GM08714 (cell line): ENCODE data around the gene PLA2R1.
"Not testable (repeated sequence)": the region's sequence is repeated elsewhere in the genome, so short reads cannot be mapped to it uniquely, and the experiment has no call there.

Experiments
- H3K4me3 ChIP-seq: fragments of 200-500 bp; sonication (Bioruptor generic); 2 replicates; pipeline ENCODE4 v1.5.1; 2014; ENCODE audit warnings: mild to moderate bottlenecking, low read length, inconsistent platforms
- ZNF274 ChIP-seq: IDR thresholded peaks from 2 replicates; pipeline ENCODE4 v1.6.1; 2012; ENCODE audit warnings: mild to moderate bottlenecking, low read depth, low read length

PLA2R1 gene

DNA sequence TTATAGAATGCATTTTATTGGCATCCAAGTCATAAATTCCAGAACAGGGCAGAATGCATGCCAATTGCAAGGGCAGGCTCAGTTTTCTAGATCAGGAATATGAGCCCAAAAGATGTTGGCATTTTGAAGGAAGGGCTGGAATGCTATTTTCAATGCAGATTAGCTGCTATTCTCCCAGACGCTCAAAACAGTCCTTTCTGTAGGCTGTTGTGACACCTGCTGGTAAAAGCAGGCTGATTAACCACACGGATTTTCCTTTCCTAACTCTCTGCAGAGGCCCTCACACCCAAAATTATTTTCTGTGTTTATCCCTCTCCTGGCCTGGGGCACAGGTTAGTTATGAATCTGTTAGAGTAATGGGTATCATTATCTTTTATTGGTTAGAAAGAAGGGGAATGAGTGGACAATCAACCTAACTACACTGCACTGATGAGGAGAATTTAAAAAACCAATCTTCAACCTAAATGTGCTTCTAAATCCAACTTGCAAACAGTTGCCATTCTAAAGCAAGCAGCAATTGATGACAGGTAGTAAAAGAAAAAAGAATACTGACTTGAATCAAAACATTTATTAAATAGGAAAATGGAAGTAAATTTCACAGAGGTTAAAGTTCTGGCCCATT, 94.0 kb downstream of the PLA2R1 start:
- no peak for TF ChIP-seq ZNF274

DNA sequence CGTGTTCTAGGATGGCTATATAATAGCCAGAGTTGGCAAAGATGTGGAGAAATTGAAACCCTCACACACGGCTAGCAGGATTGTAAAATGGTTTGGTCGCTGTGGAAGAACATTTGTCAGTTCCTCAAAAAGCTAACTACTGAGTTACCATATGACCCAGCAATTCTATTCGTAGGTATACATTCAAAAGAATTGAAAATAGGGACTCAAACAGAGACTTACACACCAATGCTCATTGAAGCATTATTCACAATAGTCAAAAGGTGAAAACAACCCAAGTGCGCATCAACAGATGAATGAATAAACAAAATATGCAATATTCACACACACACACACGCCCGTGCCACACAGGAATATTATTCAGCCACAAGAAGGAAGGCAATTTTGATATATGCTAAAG, 98.7 kb downstream of the PLA2R1 start:
- TF ChIP-seq ZNF274, result no peak
- no peak overlapping the region for H3K4me3 ChIP-seq

More for the DNA sequence above, 94.0 kb downstream of the PLA2R1 start:
- no peak overlapping the region for H3K4me3 ChIP-seq

DNA sequence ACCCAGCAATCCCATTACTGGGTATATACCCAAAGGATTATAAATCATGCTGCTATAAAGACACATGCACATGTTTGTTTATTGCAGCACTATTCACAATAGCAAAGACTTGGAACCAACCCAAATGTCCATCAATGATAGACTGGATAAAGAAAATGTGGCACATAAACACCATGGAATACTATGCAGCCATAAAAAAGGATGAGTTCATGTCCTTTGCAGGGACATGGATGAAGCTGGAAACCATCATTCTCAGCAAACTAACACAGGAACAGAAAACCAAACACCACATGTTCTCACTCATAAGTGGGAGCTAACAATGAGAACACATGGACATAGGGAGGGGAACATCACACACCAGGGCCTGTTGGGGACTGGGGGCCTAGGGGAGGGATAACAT, 99.9 kb downstream of the PLA2R1 start:
- not testable (repeated sequence) for H3K4me3 ChIP-seq

DNA sequence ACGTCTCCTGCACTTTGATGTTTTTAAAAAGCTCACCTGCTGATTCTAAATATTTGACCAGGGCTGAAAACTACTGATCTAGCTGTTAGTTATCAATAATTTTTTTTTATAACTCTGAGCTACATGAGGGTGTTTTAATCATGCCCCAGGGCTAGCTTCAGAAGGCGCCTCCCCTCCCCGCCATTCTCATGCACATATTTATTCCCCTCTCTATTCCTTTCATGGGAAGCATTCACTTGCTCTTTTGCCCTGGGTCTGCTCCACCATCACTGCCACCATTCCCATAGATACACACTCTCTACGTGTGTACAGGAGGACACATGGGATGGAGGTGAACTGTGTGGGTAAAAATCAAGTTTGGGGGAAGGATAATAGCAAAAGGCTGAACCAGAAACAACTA, 101.0 kb downstream of the PLA2R1 start:
- H3K4me3 ChIP-seq, result no peak overlapping the region
- no peak for TF ChIP-seq ZNF274

DNA sequence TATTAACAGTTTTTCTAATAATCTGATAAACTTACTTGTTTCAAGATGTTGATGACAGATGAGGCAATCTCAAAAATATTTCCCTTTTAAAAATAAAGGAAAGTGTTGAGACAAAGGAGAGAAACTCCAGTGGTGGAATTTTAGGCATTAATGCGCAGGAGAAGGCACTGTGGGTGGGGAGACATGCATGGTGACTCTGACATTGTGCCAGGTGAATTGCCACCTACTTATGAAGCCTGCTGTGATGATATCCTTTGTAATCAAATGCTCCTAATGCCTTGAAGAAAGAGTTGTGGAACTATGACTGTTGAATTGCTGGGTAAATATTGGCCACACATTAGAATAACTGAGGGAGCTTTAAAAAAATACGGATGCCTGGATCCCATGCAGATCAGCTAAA, 101.4 kb downstream of the PLA2R1 start:
- no peak for TF ChIP-seq ZNF274

DNA sequence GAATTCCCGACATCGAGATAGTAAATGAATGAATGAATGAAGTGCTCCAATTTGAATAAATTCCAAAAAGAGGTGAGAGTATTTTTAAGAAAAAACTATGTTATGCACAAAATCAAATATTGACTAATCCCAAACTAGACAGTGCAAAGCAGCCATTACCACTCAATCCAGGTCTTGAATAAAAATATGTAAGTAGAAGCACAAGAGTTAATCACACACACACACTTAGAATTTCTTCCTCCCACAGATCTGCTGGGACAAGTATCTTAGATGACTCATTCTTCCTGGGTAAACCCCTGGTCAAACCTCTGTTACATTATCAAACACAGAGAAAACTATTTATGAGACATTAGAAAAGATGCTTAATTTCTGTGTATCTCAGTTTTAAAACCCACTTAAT, 102.0 kb downstream of the PLA2R1 start:
- TF ChIP-seq ZNF274, result no peak
- no peak overlapping the region for H3K4me3 ChIP-seq

More for the DNA sequence above, 101.4 kb downstream of the PLA2R1 start:
- no peak overlapping the region for H3K4me3 ChIP-seq

DNA sequence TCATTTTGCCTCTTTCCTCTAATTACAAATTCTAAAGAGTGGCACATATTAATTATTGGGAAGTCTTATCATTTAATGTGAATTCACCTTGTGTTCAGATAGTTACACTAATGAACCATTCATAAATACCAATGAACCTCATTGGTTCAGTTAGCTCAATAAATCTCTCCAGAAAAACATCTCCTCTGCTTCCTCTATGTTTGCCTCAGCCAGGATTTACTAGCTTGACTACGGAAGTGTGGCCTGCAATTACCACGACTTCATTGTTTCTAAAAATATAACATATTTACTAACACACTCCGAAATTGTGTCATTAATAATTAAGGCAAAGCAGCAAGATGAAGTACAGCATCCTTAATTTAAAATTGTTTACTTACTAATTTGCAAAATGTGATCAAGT, 103.3 kb downstream of the PLA2R1 start:
- H3K4me3 ChIP-seq, result no peak overlapping the region
- no peak for TF ChIP-seq ZNF274

DNA sequence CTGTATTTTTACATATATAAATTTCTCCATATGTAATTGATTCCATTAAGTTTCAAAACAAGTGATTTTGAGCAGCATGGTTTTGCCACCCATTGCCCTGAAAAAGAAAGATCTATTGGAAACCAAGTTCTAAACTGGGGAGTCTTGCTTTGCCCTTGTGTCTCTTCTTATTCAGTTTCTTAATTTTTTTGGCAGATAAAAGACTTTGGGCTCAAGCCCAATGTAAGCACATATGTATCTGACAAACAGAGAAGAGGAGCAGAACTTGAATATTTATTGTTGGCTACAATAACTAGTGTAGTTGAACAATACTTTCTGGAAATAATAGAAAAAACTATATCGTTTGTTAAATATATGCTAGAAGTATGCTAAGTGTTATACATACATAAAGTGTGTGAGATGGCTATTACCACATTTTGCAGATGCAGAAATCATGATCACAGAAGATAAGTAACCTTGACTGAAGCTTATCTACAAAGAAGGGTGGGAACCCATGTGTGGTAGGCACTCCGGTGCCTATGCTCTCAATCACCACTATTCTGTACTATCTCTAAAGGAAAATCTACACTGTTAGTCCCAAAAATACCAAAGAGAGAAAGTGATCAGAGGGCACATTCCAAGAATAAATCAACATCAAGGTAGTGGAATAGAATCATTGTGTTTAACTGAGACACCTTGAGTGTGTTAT, 109.1 kb downstream of the PLA2R1 start:
- no peak for TF ChIP-seq ZNF274
- H3K4me3 ChIP-seq, result no peak overlapping the region

DNA sequence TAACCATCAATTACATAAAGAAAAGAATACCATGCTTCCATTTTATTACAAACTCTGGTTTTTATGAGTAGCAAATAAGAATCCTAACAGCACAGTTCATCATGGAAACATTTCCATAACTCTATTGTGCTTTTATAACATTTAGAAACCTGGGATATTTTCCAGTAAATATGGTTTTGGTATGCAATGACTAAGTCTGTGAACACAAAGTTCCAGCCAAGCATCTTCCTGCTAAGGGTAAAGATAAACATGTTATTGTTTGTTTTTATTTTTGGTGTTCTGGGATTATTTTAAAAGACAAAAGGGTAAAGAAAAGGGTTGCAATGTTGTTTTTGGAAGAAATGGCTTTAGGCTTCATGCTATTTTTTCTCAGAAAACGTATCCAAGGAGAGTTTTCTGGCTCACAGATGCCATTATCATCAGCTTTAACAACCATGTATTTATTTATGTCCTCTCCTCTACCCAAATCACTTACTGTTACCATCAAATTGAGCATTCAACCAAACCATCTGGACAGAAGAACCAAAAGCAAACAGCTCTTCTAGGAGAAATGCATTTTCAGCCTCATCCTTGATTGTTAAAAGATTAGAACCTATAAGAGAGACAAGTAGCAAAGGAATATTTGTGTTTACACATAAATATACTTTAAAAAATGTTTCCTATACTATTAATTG, 116.0 kb downstream of the PLA2R1 start:
- H3K4me3 ChIP-seq, result no peak overlapping the region
- TF ChIP-seq ZNF274, result no peak

DNA sequence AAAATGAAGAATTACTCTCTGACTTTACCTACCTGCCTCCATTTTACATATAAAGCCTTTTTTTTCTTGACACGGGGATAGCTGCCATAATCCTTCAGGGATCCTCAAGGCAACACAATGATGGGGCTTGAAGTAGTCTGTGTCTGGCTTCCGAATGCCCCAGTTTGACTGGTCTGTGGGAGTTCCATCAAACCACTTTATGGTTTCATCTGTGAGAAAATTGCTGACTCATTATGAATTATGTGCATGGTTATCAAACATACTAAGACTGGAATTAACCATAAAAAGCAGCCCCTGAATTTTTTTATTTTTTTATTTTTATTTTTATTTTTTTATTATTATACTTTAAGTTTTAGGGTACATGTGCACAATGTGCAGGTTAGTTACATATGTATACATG, 117.5 kb downstream of the PLA2R1 start:
- TF ChIP-seq ZNF274, result no peak
- no peak overlapping the region for H3K4me3 ChIP-seq

DNA sequence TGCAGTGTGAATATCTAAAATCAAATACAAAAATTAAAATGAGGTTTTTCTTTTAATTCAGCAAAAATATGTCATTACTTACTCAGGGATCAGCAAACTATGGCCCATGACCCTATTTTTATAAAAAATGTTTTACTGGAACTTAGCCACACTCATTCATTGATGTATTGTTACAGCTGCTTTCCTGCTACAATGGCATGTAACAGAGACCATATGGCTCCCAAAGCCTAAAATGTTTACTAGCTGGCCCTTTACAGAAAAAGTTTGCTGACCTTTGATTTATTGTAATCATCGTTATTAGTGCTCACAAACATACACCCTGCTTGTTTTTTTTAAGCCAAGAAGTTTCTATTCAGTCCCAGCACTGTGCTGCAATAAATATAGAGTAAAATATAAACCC, 120.3 kb downstream of the PLA2R1 start:
- TF ChIP-seq ZNF274, result no peak
- no peak overlapping the region for H3K4me3 ChIP-seq

DNA sequence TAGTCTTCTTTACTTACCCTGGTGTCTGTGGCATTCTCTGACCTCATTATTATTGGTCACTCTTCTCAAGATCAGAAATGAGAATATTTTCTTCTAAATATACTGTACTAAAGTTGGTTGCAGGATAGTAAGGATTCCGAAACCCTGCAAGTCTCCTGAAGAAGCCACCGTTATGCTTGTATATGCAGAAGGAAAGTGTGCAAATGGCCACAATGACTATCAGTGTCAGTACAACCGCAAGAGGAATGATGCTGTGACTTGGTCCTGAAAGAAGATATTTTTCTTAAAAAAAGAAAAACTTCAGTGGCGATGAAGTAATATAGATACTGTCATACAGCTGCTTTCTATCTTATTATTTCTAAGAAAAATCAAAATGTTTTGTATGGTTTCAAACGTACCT, 120.7 kb downstream of the PLA2R1 start:
- TF ChIP-seq ZNF274, result no peak

DNA sequence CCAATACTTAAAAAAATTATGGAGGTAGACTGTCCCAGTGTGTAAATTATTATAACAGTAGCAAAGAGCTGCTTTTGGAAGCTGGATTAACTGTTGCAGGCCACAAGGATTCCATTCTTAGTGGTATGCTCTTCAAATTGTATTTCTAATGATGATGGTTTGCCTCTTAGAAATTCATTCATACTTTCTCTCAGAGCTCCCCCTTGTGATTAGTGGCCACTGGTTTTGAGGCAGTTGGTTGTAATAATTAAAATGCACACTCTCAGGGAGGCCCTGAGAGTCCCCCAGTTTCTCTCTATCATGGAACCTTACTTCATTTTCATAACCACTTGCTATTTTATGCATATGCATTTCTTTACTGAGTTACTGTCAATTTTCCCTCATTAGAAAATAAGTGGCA, 122.5 kb downstream of the PLA2R1 start:
- H3K4me3 ChIP-seq, result no peak overlapping the region
- TF ChIP-seq ZNF274, result no peak

More for the DNA sequence above, 120.7 kb downstream of the PLA2R1 start:
- H3K4me3 ChIP-seq, result no peak overlapping the region

DNA sequence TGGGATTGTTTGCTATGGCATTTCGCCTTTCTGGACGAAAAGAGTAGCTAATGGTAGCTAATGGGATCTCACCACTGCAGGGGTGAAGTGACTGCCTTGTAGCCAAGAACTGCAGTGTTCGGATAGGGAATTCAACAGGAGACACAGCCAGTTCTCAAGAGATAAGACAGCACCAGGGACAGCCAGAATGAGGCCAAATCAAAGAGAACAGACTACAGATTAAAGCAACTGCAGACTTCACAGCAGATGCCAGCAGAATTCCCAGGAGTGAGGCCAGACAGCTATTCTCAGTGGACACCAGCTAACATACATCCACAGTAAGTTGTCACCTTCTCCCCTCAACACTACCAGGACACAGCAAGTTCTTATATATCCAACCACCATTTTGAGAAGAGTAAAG, 124.0 kb downstream of the PLA2R1 start:
- TF ChIP-seq ZNF274, result no peak
- no peak overlapping the region for H3K4me3 ChIP-seq

DNA sequence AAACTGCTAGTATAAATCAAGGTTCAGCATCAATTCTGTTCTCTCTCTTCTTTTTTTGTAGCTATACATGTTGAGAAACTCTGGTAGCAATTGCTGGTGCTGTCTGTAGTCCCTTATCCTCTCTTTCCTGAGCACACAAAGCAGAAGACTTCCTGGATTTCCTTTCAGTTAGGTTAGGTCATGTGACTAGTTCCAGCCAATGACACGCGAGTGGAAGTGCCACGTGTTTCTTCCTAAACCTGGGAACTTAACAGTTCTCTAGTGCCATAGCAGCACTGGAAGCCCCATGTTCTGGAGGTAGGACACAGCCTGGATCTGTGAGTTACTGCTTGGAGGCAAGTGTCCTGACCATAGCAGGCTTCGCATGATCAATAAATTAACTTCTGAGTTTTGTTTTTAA, 125.9 kb downstream of the PLA2R1 start:
- no peak overlapping the region for H3K4me3 ChIP-seq
- TF ChIP-seq ZNF274, result no peak
